Kidney (tissue), 14 donors: ENCODE measurements around the gene ZBTB44. TPM values are rescaled to one million over a fixed set of nuclear protein-coding genes. Genes with fewer than 3 reads are reported as not detected.

ENCODE experiments used
- DNase-seq, 5 donors: peaks; one replicate each; pipeline ENCODE4 v3.0.0-alpha.2; 2013 to 2020
- FAIRE-seq: peaks from 2 replicates; lab custom pipeline; 2012; peaks lifted over from hg19 to GRCh38; lab: Jason Lieb, UNC
- H3K27ac ChIP-seq, 2 donors: one replicate each; pipeline ENCODE4 v1.7.0; 2013; ENCODE audit warnings: low read depth in 2 of 2, low read length in 2 of 2, inconsistent platforms in 1 of 2
- H3K27me3 ChIP-seq: one replicate; pipeline ENCODE4 v1.7.1; 2013; ENCODE audit warnings: low read length, inconsistent platforms; ENCODE audit not compliant: control insufficient read depth, insufficient read depth
- H3K36me3 ChIP-seq, 3 donors: one replicate each; pipeline versions ENCODE4 v1.7.0 to v1.7.1; 2013; ENCODE audit warnings: low read length in 3 of 3, control low read depth in 1 of 3, inconsistent platforms in 1 of 3; ENCODE audit not compliant: insufficient read depth in 3 of 3, control insufficient read depth in 2 of 3
- H3K4me1 ChIP-seq, 3 donors: one replicate each; pipeline versions ENCODE4 v1.7.0 to v1.7.1; 2013; ENCODE audit warnings: low read length in 3 of 3, inconsistent platforms in 1 of 3, low read depth in 1 of 3; ENCODE audit not compliant: control insufficient read depth in 2 of 3, insufficient read depth in 2 of 3
- H3K4me3 ChIP-seq, 3 donors: one replicate each; pipeline versions ENCODE4 v1.7.0 to v1.8.1; 2013; ENCODE audit warnings: low read length in 3 of 3, control low read depth in 1 of 3, inconsistent platforms in 1 of 3
- H3K9ac ChIP-seq, 3 donors: one replicate each; pipeline versions ENCODE4 v1.7.0 to v1.7.1; 2013; ENCODE audit warnings: low read length in 3 of 3, control low read depth in 1 of 3, inconsistent platforms in 1 of 3
- H3K9me3 ChIP-seq, 3 donors: one replicate each; pipeline versions ENCODE4 v1.7.0 to v1.7.1; 2013; ENCODE audit warnings: low read length in 3 of 3, control low read depth in 1 of 3, inconsistent platforms in 1 of 3; ENCODE audit not compliant: control insufficient read depth in 2 of 3, insufficient read depth in 1 of 3
- intact Hi-C: fragments of 100-400 bp; cut with DNase I; formaldehyde crosslinking; loops from one replicate; pipeline ENCODE4 v1.11.1; 2022
- polyA plus RNA-seq: library from polyadenylated mRNA; stranded (reverse); fragments of 350-450 nt; fragmentation: Illumina TruSeq; extraction: RNeasy Lipid Tissue Mini Kit (QIAGEN cat#74804); gene quantifications from one replicate; pipeline ENCODE4 v1.2.3, GENCODE V29; 2014; ENCODE audit warnings: low read depth, low replicate concordance; ENCODE audit not compliant: insufficient read depth
- total RNA-seq: library from RNA; stranded (reverse); fragmentation: NEBNext Ultra II Directional; extraction: Animal tissue kit (Norgen Biotek cat#: 25700); gene quantifications from one replicate; pipeline ENCODE4 v1.2.1, GENCODE V29; 2021
- TF ChIP-seq, protein P1 (sequence below): IDR thresholded peaks from 3 replicates; pipeline ENCODE4 v1.5.1; 2012; ENCODE audit warnings: mild to moderate bottlenecking, moderate library complexity, borderline replicate concordance; ENCODE audit not compliant: insufficient read depth; ENCODE audit errors: extremely low read depth
- donor health status: control.
- donor health status: control.
- donor health status: control.
- donor health status: control.
- donor health status: control.
- donor health status: DM: yes; HTN: yes; CAD: no.
- donor health status: Normal renal cell carcinoma (clear cell type).

Gene ZBTB44
- total and polyA plus RNA-seq, 2 donors from 2014 or later: 13.1 to 59.7 TPM

DNA sequence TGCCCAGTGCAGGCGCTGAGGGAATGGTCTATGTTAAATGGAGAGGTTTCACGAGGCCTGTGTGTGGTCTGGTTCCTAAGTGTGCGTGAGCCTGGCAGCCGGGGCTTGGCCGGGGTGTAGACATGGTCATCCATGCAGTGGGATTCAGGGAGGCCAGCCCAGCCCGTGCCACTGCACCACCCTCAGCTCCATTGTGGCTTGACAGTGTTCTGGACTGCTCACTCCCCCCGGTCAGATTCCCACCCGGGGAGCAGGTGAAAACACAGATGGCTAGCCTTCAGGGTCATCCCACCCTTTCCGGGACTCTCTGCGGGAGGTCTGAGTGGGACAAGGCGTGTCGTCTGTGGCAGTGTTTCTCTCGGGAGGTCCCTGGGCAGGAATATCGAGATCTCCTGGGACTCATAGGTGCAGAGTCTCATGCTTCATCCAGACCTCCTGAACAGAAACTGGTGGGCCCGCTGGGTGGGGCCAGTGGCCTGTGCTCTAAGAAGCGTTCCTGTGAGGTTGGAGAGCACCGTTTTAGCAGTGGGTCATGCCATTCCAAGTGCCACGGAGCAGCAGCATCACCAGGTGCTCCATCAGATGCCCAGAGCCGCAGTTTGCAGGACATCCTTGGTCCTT is 102.8 kb downstream of the ZBTB44 start:
- Histone ChIP-seq H3K27me3 (no peaks in the 10 kb centered on the region), H3K4me1 (peaks cover 0 to 6% (median 0%) of the 10 kb centered on the region in 3 donors), H3K27ac (no peak overlapping the region), H3K36me3 (peaks cover 0 to 4% (median 0%) of the 10 kb centered on the region in 3 donors), H3K9ac (no peak overlapping the region), H3K9me3 (no peaks in the 10 kb centered on the region), H3K4me3 (no peak overlapping the region)
- TF ChIP-seq, protein P1, sequence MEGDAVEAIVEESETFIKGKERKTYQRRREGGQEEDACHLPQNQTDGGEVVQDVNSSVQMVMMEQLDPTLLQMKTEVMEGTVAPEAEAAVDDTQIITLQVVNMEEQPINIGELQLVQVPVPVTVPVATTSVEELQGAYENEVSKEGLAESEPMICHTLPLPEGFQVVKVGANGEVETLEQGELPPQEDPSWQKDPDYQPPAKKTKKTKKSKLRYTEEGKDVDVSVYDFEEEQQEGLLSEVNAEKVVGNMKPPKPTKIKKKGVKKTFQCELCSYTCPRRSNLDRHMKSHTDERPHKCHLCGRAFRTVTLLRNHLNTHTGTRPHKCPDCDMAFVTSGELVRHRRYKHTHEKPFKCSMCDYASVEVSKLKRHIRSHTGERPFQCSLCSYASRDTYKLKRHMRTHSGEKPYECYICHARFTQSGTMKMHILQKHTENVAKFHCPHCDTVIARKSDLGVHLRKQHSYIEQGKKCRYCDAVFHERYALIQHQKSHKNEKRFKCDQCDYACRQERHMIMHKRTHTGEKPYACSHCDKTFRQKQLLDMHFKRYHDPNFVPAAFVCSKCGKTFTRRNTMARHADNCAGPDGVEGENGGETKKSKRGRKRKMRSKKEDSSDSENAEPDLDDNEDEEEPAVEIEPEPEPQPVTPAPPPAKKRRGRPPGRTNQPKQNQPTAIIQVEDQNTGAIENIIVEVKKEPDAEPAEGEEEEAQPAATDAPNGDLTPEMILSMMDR: no peak
- peak in 3 of 5 donors; percentile 2 to 56 (median 41) for DNase-seq
- intact Hi-C loops: no loop called here
- FAIRE-seq: no peak

DNA sequence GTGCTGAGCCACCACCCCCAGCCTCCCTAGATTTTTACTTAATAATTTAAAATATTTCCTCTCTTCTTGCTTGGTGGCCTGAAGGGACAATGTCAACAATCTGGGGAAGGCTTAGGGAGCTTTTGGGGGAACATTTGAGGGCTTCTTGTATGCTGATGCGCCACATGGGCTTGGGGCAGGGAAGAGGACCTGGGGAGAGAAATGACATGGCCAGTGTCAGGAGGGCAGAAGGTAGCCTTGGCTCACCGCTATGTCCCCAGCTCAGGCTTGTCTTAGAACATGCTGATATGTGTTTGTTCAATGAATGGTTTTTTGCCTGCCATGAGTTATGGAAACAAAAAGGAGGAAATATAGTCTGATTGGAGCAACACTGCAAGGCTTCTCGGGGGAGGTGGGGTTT is 103.6 kb downstream of the ZBTB44 start:
- intact Hi-C loops: no loop called here
- DNase-seq (peak in 3 of 5 donors; percentile 5 to 13 (median 7)), FAIRE-seq (no peak)
- H3K9me3 ChIP-seq: no peaks in the 10 kb centered on the region
- no peak overlapping the region for H3K27ac ChIP-seq
- no peaks in the 10 kb centered on the region for H3K27me3 ChIP-seq
- H3K9ac ChIP-seq: no peak overlapping the region
- H3K36me3 ChIP-seq: peaks cover 0 to 4% (median 0%) of the 10 kb centered on the region in 3 donors
- peaks cover 0 to 2% (median 0%) of the 10 kb centered on the region in 3 donors for H3K4me1 ChIP-seq
- H3K4me3 ChIP-seq: no peak overlapping the region
- TF ChIP-seq, protein P1: no peak

- Histone ChIP-seq H3K27ac (no peak overlapping the region), H3K4me3 (no peak overlapping the region), H3K27me3 (no peaks in the 10 kb centered on the region), H3K9me3 (no peaks in the 10 kb centered on the region), H3K4me1 (peaks cover 0 to 2% (median 0%) of the 10 kb centered on the region in 3 donors), H3K36me3 (peaks cover 0 to 4% (median 0%) of the 10 kb centered on the region in 3 donors), H3K9ac (no peak overlapping the region)
- intact Hi-C loops: no loop called here
- FAIRE-seq (no peak), DNase-seq (peak in 3 of 5 donors; percentile 9 to 55 (median 37))
- TF ChIP-seq, protein P1: no peak
Observed at GRCh38 chr11:130209954-130210854, 104.5 kb downstream of the ZBTB44 start.
